H1 (cell line): ENCODE results near the gene HOMER3. TPM values are rescaled to one million over a fixed set of nuclear protein-coding genes. Genes with fewer than 3 reads are reported as not detected.

ENCODE experiments used
- ASH2L ChIP-seq: fragments of 200-600, 300-600 bp; sonication (generic); IDR thresholded peaks from one replicate; pipeline ENCODE4 v1.7.1; 2017; ENCODE audit warnings: low read length
- ATF2 ChIP-seq: IDR thresholded peaks from 2 replicates; pipeline ENCODE4 v1.6.1; 2012; ENCODE audit warnings: low read length, inconsistent platforms
- CTBP2 ChIP-seq: IDR thresholded peaks from 2 replicates; pipeline ENCODE4 v1.7.0; 2011; ENCODE audit warnings: borderline replicate concordance, mild to moderate bottlenecking, moderate library complexity, mixed read lengths, low read length; ENCODE audit not compliant: insufficient read depth, insufficient read length
- E2F6 ChIP-seq: IDR thresholded peaks from 2 replicates; pipeline ENCODE4 v1.6.1; 2012; ENCODE audit warnings: inconsistent platforms
- FOSL1 ChIP-seq: IDR thresholded peaks from 2 replicates; pipeline ENCODE4 v1.6.1; 2011; ENCODE audit warnings: mild to moderate bottlenecking, low read depth, low read length, moderate library complexity; ENCODE audit not compliant: insufficient read depth
- HDAC2 ChIP-seq, 2 experiments: fragments of 300-600 bp in 1 of 2; sonication (generic) in 1 of 2; IDR thresholded peaks; 2 replicates each; pipeline ENCODE4 v1.6.1; 2011 to 2012; ENCODE audit warnings: low read depth in 2 of 2, low read length in 2 of 2, mild to moderate bottlenecking in 2 of 2, moderate library complexity in 2 of 2, borderline replicate concordance in 1 of 2, inconsistent platforms in 1 of 2
- KDM1A ChIP-seq: fragments of 200-600, 300-600 bp; sonication (generic); IDR thresholded peaks from 2 replicates; pipeline ENCODE4 v1.7.1; 2016; ENCODE audit warnings: mild to moderate bottlenecking, low read length, borderline replicate concordance
- KDM4A ChIP-seq: IDR thresholded peaks from one replicate; pipeline ENCODE4 v1.7.1; 2012; ENCODE audit warnings: low read depth, mild to moderate bottlenecking, moderate library complexity, low read length, inconsistent platforms; ENCODE audit not compliant: severe bottlenecking
- NRF1 ChIP-seq: IDR thresholded peaks from 2 replicates; pipeline ENCODE4 v1.6.1; 2011; ENCODE audit warnings: mild to moderate bottlenecking, low read depth, low read length, improper control_type of control experiment
- RXRA ChIP-seq: IDR thresholded peaks from 2 replicates; pipeline ENCODE4 v1.6.1; 2011; ENCODE audit warnings: low read depth, mild to moderate bottlenecking, low read length, moderate library complexity; ENCODE audit not compliant: insufficient read depth
- SIX5 ChIP-seq: IDR thresholded peaks from 2 replicates; pipeline ENCODE4 v1.6.1; 2011; ENCODE audit warnings: mild to moderate bottlenecking, low read depth, low read length
- SP1 ChIP-seq: IDR thresholded peaks from 2 replicates; pipeline ENCODE4 v1.6.1; 2011; ENCODE audit warnings: low read depth, low read length
- SUZ12 ChIP-seq: fragments of 200-600 bp; sonication (generic); IDR thresholded peaks from 2 replicates; pipeline ENCODE4 v1.6.1; 2012; ENCODE audit warnings: mild to moderate bottlenecking, inconsistent platforms, low read length, moderate library complexity, mixed read lengths
- TCF12 ChIP-seq: IDR thresholded peaks from 2 replicates; pipeline ENCODE4 v1.6.1; 2011; ENCODE audit warnings: low read depth, mild to moderate bottlenecking, low read length
- polyA plus RNA-seq, 7 experiments: library from polyadenylated mRNA; depleted of rRNA in 3 of 7; stranded (reverse) in 5 of 7; unstranded in 2 of 7; fragments of >200 nt in 5 of 7; fragments of 200-250 nt in 2 of 7; gene quantifications; 1 replicate in 5 of 7; 2 replicates in 1 of 7; 4 replicates in 1 of 7; pipeline versions ENCODE4 v1.2.1 to v1.2.3, GENCODE V29; 2011 to 2013; ENCODE audit warnings: missing spikeins in 2 of 7, mixed read lengths in 2 of 7
- total RNA-seq: library from RNA; stranded (reverse); fragmentation: NEBNext Ultra II Directional; extraction: Animal tissue kit (Norgen Biotek cat#: 25700); gene quantifications from 2 replicates; pipeline ENCODE4 v1.2.1, GENCODE V29; 2021
- TF ChIP-seq, protein P1 (sequence below): IDR thresholded peaks from 2 replicates; pipeline ENCODE4 v1.6.1; 2011; ENCODE audit warnings: low read length, improper control_type of control experiment
- TF ChIP-seq, protein P2 (sequence below), 3 experiments: IDR thresholded peaks; 1 replicate in 2 of 3; 2 replicates in 1 of 3; pipeline versions ENCODE4 v1.5.1 to v1.6.1; 2011; ENCODE audit warnings: low read length in 3 of 3, mild to moderate bottlenecking in 3 of 3, inconsistent platforms in 2 of 3, low read depth in 1 of 3, moderate library complexity in 1 of 3; ENCODE audit not compliant: insufficient read depth in 1 of 3; ENCODE audit errors: control extremely low read depth in 1 of 3

The HOMER3 gene
- total and polyA plus RNA-seq, 2 of the 8 experiments (the other 6 are each of a cell fraction or from before 2014, with no cell fraction given), result 28.3 to 41.6 TPM

GRCh38 chr19:18939922-18940768, 872 bp downstream of the HOMER3 start (continued):
- TF ChIP-seq, protein P1, sequence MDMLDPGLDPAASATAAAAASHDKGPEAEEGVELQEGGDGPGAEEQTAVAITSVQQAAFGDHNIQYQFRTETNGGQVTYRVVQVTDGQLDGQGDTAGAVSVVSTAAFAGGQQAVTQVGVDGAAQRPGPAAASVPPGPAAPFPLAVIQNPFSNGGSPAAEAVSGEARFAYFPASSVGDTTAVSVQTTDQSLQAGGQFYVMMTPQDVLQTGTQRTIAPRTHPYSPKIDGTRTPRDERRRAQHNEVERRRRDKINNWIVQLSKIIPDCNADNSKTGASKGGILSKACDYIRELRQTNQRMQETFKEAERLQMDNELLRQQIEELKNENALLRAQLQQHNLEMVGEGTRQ, result no peak
- TF ChIP-seq SIX5, result peak; percentile 39; the same call in 1 of the 2 replicates
- TF ChIP-seq SUZ12, result no peak
- TF ChIP-seq ATF2, result no peak
- TF ChIP-seq CTBP2, result no peak
- TF ChIP-seq ASH2L, result peak; percentile 56
- no peak; the same call in 1 of the 2 replicates for TF ChIP-seq E2F6
- TF ChIP-seq RXRA, result no peak
- 0 out of 2 replicates have a peak, but pooled peaks have one; percentile 35 for TF ChIP-seq SP1
- 0 out of 2 replicates have a peak, but pooled peaks have one; percentile 56 for TF ChIP-seq TCF12
- TF ChIP-seq NRF1, result no peak
- TF ChIP-seq, protein P2, sequence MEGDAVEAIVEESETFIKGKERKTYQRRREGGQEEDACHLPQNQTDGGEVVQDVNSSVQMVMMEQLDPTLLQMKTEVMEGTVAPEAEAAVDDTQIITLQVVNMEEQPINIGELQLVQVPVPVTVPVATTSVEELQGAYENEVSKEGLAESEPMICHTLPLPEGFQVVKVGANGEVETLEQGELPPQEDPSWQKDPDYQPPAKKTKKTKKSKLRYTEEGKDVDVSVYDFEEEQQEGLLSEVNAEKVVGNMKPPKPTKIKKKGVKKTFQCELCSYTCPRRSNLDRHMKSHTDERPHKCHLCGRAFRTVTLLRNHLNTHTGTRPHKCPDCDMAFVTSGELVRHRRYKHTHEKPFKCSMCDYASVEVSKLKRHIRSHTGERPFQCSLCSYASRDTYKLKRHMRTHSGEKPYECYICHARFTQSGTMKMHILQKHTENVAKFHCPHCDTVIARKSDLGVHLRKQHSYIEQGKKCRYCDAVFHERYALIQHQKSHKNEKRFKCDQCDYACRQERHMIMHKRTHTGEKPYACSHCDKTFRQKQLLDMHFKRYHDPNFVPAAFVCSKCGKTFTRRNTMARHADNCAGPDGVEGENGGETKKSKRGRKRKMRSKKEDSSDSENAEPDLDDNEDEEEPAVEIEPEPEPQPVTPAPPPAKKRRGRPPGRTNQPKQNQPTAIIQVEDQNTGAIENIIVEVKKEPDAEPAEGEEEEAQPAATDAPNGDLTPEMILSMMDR (IDR thresholded peaks at IDR 0.05; ENCODE audit: control extremely low read depth in 1 of 3, insufficient read depth in 1 of 3, low read depth in 1 of 3, low read length in 3 of 3), result no peak
- TF ChIP-seq KDM4A, result peak; percentile 74
- TF ChIP-seq FOSL1, result no peak
- no peak for TF ChIP-seq KDM1A
- peak in 1 of 2 experiments; percentile 91; a peak in 2 of 4 replicates for TF ChIP-seq HDAC2 (IDR thresholded peaks at IDR 0.05; ENCODE audit: borderline replicate concordance in 1 of 2, low read depth in 2 of 2, low read length in 2 of 2)
